DMS114 treated with DMSO at 0.1 percent for 48 hours (cell line): Measurements from ENCODE around the gene RFLNA.
"Not testable (repeated sequence)": the region's sequence is repeated elsewhere in the genome, so short reads cannot be mapped to it uniquely, and the experiment has no call there.

Experiments used
- DNase-seq: peaks from one replicate; lab custom pipeline; 2025; ENCODE audit not compliant: unreplicated experiment; lab: John Stamatoyannopoulos, UW

Gene RFLNA

DNA sequence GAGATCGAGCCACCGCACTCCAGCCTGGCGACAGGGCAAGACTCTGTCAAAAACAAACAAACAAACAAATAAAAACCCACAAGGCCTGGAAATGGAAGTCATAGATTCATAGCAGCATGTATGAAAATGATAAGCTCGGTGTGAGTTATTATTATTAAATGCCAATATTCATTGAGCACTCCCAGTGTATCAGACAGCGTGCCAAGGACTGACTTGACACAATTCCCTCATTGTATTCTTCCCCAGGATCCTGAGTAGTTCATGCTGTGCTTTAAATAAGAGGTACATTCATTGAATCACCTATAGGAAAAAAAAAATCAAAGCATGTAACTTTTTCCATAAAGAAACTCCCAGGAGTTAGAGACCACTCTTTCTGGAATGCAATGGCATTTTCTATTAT, 12.6 kb upstream of the RFLNA start:
- DNase-seq, result no peak

DNA sequence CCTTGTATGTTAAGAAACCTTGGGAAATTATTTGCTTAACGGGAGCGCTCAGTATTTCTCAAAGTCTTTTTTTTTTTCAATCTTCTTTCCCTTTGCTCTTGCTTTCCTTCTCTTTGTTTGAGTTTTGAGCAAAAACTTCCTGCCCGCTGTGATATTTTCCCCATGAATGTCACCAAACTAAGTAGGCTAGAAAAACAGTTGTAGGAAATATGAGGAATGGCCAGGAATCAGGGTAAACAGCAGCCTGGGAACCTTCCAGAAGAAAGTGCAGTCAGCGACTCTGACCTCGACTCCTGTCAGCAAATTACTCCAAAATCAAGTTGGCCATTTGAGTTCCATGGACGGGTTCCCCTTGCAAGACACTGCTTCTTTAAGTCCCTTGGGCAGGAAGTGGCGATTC, 11.6 kb upstream of the RFLNA start:
- DNase-seq, result no peak

DNA sequence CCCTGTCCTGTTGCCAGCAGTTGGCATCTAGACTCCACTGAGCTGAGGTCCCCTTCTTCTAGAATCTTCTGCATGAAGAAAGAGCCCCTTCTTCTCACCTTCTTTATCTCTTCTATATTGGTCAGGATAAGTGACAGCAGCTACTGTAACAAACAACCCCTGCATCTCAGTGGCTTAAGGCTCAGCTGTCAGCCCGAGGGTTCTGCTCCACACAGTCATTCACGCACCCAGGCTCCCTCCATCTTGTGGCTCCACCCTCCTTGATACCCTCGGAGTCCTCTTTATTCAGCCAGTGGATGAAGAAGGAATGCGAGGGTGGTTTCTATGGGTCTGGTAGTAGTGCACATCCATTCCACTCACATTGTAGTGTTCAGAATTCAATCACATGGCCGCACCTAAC, 10.5 kb upstream of the RFLNA start:
- no peak for DNase-seq

DNA sequence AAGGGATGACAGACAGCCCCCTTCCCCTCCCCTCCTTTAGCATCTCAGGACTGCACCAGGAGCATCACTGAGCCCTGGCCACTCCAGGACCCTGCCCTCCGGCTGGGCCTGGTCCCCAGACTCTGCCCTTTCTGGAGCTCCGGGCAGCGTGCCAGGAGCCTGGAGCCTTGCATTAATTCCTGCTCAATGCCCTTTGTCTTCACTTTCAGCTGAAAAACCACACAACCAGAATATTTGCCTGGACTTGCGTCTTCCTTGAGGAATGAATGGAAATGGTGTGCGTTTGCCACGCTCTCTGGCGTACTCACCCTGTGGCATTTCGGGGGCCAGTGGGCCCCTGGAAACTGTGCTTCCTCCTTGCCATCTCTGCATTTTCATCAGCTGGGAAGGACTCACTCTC, 8.5 kb upstream of the RFLNA start:
- no peak for DNase-seq

DNA sequence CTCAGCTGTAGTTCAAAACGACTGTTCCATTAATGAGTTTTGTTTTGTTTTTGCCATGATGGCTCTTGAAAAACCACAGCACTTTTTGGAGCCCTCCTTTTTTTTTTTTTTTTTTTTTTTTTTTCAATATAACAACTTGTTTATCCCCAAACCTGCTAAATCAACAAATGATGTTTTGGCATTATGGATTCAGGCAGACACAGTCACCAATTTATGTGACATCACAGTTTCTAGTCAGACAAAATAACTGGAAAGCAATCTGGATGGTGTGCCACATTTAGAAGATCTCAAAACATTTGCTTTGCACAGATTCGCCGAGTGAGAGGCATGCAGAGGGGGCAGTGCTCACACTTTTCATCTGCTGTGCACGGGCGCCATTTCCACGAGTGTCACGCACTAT, 7.9 kb upstream of the RFLNA start:
- no peak for DNase-seq

DNA sequence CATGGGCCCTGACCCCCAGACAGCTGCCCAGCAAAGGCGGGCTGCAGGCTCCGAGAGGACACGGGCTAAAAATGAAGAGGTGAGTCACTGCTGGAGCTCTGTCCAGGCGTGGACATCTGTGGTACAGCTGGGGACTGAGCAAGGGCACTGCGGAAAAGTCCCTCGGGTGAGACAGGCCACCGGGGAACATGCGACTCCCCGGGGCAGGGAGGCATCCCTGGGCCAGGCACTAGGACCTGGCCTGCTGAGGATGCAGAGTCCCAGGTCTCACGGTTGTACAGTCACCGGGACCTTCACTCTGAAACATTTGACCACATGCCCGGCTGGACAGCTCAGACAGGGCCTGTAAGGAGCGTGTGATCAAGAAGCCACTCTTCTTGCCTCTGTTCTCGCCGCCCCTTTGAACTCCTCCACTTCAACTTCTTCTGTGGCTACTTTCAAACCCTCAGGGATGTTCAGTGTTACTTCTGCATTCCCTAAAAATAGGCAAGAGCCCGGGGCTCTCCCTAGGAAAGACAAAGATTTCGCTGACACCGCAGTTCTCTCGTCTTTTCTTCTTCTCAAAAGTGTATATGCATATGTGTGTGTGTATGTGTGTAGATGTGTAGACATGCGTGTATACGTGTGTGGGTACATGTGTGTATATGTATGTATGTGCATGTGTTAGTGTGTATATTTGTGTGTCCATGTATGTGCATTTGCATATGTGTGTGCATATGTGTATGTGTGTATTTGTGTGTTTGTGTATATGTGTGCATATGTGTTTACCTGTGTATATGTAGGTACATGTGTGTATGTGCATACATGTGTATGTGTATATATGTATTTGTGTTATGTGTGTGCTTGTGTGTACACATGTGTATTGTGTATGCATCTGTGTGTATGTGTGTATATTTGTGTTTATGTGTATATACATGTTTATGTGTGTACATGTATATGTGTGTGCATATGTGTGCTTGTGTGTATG, 5.0 kb upstream of the RFLNA start:
- DNase-seq, result no peak

DNA sequence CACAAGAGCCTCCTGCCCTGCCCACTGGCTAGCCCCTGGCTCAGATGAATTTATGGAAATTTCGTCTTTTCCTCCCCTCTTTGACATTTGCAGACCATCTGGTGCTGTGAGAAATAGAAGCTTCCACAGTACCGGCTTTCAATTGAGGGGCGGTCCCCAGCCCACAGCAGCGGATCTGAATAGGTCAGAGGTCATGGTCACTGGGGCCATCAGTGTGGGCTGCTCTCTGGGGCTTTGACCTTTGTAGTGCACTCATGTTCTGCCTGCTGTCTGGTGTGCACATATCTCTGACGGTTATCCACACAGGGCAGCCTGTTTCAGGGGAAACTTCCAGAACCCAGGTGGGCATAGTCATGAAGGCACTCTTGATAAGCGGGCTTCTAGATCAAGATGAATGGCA, 2.5 kb upstream of the RFLNA start:
- no peak for DNase-seq

DNA sequence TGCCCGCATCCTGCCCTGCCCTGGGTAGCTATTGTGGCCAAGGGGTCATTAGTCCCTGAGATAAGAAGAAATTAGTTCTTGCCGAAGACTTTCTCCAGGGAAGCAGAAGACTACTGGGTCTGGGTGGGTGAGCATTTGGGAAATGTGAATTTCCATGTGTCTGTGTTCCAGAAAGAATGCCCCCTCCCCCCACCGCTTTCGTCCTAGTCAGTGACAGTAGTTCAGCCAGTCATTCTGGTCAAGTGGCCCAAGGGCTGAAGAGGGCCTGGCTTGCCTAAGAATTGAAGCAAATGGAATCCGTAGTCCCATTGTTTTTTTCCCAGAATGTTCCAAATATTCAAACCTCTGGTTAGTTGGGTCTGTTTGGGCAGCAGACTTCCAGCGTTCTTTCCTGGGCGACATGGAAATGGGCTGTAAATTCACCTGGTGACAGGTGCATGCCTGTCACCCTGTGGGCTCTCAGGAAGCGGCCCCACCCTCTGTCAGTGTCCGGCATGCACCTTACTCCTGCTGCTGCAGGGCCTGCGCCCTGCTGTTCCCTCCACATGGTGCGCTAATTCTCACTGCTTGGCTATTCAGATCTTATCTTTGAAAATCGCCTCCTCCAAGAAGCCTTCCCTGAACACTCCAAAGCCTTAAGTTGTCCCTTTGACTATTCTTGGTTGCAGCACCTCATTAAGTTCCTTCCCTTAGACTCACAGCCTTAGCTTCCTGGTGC, 1.4 kb upstream of the RFLNA start:
- no peak for DNase-seq

DNA sequence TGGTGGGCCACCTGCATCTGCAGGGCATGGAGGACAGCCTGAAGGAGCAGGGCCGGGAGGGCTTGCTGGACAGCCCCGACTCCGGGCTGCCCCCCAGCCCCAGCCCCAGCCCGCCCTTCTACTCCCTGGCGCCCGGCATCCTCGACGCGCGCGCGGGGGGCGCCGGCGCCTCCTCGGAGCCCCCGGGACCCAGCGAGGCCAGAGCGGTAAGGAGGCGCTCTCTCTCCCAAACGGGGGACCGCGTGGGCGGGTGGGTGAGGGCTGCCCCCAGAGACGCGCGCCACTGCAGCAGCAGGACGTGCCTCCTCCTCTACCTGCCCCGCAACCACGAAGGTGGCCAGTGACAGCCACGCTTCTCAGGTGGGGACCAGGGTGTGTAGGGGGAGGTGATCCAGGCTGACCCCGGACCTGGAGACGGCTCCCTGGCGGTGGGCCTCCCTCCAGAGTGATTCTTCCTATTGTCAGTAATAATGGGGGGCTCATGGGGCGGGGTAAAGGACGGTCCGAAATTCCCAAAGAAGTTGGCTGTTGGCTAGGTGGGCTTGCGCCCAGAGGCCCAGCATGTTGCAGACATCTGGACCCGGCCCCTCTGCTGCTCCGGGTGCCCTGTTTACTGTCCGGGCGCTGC, 652 bp downstream of the RFLNA start:
- no peak for DNase-seq

DNA sequence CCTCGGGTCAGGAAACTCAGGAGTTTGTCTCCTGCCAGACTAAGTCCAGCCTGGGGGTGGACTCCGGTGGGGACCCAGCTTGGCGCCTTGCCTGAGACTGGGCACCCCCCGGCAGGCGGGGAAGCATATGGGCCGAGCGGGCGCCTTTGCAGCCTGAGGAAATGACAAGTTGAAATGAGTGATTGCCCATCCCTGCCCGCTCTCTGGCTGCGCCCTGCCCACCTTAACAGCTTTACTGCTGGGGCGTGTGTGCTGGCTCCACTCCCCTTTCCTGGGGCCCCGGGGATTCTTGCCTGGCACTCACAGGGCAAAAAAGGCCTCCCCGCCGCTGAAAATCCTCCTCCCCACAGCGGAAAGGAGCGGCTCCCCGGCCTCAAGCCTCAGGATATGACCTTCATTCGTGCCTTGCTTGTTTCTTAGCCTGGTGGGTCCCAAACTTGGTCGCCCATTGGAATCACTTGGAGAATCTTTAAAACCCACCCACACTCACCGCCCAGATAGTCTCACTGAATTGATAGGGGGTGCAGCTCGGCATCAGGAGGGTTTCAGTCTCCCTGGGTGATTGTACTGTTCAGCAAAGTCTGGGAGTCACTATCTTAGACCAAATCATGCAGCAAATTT, 1.5 kb downstream of the RFLNA start:
- DNase-seq, result no peak

DNA sequence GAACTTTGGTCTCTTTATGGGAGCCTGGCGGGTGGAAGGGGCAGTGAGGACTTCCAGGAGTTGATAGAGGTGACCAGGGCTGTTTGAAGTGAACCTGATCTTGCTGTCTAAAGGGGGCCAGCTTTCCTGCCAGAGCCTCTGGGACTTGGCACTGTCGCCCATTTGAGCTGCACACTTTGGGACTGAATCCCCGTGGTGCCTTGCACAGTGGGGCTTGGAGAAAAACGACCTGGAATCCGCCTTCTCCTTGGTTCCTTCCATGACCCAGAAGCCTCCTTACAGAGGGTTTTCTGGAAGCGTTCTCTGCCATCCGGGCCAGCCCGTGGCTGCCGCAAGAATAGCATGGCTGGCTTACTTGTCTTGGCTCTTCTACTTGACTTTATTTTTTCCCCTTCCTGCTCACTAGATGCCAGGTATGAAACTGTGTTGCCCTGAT, 2.0 kb downstream of the RFLNA start:
- no peak for DNase-seq

DNA sequence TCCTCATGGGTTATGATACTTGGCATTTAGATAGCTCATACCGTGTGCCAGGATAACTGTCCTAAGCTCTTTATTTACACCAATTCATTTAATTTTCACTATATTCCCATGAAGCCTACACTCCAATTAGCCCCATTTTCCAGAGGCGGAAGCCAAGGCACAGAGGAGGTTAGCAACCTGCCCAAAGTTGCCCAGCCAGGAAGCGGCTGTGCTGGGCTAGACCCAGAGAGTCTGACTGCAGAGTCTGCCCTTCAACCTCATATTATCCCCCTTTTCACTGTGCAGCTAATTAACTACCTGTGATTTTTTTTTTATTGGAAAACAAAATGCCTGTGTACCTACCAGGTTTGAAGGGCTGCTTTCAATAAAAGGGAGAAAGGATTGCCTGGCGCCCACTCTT, 2.5 kb downstream of the RFLNA start:
- DNase-seq, result no peak

DNA sequence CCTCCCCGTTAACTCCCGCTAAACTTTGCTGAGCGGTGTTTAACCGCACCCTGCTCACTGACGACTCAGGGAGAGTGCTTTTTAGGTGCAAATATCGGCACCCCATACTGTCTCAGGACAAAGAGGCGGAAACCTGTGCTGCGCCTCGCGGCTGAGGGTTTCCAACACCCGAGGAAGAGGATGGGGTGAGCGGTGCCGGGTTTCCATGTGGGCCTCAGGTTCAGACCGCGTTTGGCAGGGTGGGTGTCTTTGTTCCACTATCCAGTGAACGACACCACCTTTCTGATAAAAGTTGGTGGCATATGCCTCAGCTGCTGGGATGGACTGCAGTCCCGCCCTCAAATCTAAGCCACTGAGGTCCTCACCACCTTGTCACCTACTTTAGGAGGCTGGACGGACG, 3.0 kb downstream of the RFLNA start:
- DNase-seq, result no peak

DNA sequence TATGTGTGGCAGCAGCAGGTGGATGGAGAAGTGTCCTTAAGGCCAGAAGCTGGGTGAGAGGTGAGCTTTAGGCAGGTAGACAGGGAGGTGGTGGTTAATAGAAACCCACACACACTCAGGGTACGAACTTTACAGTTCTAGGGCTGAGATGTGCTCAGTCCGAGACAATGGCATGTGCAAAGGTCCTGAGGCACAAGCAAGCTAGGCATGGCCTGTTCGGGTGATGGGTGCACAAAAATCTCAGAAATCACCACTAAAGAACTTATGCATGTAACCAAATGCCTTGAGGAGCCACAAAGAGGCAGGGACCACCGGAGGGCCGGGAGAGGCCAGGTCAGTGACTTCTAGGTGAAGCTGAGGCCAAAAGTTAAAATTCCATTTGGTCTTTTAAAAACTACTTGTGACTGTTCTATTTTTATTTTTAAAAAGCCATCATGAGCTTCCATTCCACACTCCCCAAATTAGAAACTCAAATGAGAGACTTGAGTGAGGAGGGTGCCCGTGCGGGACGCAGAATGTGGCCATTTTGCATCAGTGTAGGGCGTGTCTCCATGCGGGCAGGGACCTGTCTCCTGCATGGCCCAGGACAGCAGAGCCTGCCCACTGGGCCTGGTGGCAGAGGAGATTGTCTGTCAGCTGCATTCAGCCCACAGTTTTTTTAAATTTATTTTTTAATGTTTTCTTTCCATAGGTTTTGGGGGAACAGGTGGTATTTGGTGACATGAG, 4.0 kb downstream of the RFLNA start:
- no peak for DNase-seq

DNA sequence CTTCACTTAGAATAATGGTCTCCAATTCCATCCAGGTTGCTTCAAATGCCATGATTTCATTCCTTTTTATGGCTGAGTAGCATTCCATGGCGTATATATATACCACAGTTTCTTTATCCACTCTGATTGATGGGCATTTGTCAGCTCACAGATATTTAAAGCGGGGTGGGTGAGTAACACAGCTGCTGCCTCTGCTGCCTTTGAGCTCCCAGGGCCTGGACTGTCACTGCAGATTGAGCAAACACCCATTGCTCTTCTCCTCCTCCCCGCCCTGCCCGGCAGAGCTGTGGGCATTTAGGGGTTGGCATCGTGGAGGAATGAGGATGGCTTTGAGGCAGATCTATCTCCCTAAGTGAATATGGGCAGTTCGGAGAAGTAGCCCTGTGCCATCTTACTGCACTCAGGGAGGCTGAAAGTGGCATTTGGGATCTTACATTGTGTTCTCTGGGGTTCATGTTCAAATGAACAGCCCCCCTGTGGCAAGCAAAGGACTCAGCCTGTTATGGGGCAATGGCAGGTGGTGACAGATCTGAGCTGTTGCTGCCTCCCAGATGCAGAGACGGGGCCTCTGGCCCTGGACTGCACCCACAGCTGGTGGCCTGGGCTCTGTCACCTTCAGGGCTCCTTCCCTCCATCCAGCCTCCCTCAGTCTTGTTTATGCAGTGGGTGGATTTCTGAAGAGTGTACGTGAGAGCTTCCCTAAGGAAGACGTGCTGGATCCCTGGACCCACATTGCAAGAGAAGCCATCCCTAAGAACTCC, 4.9 kb downstream of the RFLNA start:
- DNase-seq, result no peak

DNA sequence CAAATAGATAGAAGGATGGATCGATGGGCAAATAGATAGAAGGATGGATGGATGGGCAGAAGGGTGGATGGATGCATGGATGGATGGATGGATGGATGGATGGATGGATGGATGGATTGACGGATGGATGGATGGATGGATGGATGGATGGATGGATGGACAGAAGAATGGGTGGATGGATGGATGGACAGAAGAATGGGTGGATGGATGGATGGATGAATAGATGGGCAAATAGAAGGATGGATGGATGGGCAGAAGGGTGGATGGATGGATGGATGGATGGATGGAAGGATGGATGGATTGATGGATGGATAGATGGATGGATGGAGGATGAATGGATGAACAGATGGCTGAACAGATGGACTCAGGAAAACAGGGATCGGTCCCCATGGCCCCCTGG, 5.8 kb downstream of the RFLNA start:
- DNase-seq, result not testable (repeated sequence)

DNA sequence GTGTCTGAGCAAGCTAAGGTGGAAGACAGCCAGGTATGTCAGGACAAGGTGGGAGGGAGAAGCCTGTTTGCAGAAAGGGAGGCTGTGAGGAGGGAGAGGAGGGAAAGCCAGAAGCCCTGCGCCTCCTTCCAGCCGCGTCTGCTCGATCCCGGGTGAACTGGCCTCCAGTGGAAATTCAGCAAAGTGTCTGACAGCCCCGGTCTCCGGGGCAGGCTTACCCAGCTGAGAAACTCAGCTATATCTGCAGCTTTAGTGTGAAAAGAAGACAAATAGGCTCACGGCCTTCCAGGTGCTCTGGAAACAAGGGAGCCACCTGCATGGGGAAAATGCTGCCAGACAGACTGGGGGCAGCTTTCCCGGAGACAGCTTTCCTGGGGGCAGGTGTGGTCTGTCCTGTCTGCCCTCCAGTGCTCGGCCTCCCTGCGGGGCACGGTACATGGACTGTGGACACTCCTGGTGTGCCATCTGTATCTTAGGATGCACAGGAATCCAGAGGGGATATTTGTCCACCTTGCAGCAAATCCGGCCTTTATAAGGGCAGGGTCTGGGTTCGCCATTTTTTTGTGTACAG, 6.3 kb downstream of the RFLNA start:
- DNase-seq, result no peak

DNA sequence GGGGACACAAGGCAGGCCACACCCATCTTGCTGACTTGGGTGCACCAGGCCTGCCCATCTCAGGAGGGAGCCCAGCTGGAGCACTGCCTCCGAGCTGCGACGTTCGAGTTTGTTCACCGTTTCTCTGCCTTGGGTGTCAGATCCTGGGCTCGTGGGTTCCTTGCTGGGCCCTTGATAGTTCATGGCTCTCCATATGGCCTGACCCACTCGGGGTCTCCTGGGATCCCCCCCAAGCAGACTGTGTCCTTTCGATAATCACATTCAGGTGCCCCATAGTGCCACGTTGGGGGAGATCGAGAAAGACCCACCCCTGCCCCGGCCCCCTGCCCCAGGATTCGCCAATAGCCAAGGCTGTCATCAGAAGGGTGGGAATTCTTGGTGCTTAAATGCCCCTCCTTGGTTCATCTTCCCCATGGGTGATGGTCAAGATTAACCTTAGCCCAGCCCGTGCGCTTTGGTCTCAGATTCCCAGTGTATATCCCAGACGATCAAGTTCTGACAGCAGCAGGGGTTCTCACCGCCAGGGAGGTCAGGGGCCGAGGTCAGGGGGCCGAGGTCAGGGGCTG, 7.4 kb downstream of the RFLNA start:
- DNase-seq, result no peak

DNA sequence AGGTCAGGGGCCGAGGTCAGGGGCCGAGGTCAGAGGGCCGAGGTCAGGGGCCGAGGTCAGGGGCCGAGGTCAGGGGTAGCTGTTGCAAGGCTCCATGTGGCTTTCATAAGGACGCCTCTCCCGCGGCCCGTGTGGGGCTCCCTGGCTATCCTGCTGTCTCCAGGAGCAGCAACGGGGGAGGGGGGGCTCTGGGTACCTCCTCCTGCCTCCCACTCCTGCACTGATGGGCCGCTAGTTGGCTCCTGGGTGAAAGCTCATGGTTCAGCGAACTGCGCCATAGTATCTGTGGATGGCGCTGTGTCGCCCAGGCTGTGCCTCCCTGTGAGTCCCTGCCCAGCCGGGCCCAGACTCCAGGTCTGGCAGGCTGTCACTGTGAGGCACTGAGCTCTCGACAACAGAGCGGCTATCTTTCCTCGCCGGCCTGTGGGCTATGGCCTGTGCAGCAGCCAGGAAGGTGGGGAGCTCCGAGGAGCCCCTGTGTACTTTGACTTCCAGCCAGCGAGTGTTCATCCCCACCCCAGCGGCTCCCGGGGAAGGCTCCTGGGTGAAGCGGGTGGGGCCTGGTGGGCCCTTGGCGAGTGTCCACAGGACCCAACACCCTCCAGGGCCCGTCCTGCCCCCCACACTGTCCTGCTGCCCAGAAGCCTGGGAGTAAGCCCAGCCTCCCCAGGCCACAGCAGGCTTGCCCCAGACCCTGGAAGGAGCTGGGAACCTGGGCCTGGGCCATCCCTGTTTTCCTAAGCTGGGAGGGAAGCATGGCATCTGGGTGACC, 8.1 kb downstream of the RFLNA start:
- no peak for DNase-seq
